Muscle of arm (tissue), 12 donors: ENCODE measurements around the gene TIAL1. TPM values are rescaled to one million over a fixed set of nuclear protein-coding genes. Genes with fewer than 3 reads are reported as not detected.
"Not testable (repeated sequence)": the region's sequence is repeated elsewhere in the genome, so short reads cannot be mapped to it uniquely, and the experiment has no call there.

Source experiments
- DNase-seq: peaks from one replicate; pipeline ENCODE4 v3.0.0-alpha.2; 2013
- polyA plus RNA-seq, 12 donors: library from polyadenylated mRNA; unstranded; fragments of 120-200 nt; gene quantifications; one replicate each; pipeline ENCODE4 v1.2.1, GENCODE V29; 2013; ENCODE audit not compliant: insufficient read length in 12 of 12

The TIAL1 gene
- polyA plus RNA-seq, 12 donors: 83.8 to 171 (median 125) TPM; not detected in 1

DNA sequence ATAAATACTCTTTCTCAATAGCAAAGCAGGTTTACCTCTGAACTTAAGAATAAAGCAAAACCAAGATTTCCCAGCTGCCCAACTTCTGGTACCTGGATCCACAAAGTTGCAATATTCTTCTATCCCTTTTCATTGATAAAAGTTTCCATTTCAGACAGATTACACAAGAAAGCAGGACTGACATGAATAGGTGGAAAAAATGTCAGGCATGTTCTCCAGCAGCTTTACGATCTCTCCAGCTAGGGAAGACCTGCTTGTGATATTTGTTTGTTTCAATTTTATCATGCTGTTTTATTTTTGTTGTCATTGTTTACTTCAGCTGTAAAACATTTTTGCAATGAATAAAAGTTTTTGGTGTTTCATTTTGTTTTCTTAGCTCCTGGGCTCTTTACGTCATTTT, 63.3 kb downstream of the TIAL1 start:
- no peak for DNase-seq

DNA sequence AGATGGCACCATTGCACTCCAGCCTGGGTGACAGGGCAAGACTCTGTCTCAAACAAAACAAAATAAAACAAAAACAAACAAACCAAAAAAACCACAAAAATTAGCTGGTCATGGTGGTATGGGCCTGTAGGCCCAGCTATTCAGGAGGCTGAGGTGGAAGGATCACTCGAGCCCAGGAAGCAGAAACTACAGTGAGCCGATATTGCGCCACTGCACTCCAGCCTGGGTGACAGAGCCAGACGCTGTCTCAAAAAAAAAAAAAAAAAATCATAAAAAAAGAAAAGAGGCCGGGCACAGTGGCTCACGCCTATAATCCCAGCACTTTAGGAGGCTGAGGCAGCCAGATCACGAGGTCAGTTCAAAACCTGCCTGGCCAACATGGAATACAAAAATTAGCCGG, 64.0 kb downstream of the TIAL1 start:
- DNase-seq: not testable (repeated sequence)

DNA sequence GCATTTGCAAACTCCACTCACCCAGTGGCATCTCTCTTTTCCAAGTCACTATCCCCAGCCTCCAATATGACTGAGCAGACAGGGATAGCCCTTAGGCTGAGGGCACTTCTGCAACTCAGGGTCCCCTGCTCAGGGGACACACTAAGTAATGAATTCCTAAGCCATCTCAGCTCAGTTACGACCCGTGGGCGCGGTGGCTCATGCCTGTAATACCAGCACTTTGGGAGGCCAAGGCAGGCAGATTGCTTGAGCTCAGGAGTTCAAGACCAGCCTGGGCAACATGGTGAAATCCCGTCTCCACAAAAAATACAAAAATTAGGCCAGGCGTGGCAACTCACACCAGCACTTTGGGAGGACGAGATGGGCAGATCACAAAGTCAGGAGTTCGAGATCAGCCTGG, 64.5 kb downstream of the TIAL1 start:
- not testable (repeated sequence) for DNase-seq

DNA sequence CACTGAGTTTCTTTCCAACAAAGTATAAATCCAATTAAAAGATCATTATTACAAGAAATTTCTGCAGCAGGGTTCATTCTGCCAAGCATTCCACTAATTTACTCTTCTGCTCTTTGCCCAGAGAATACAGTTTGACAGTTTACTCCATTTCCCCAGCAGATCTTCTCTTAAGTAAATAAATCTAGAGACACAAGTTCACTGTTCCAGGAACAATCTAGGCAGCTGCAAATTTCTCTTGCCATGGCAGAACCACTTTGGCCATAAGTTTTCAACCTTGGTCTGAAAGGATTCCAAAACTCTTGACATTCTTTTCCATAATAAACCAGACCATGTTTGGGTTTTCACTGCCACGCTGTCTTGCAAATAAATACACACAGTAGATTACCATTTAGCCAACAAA, 65.7 kb downstream of the TIAL1 start:
- no peak for DNase-seq

DNA sequence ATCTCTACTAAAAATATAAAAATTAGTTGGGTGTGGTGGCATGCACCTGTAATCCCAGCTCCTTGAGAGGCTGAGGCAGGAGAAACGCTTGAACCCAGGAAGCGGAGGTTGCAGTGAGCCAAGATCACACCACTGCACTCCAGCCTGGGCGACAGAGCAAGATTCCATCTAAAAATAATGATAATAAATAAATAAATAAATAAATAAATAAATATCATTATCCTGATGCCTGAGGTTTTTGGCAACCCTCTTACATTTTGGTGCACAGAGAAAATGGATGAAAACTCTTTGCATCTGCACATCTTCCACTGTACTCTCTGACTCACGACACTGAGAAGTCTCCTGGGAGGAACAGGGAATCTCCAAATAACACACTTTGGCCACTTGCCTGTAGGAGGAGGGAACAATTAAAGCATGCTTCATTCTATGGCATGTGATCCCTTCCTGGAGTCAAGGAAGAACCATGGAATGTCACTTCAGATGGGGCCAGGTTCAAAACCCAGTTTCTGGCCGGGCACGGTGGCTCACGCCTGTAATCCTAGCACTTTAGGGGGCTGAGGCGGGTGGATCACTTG, 68.0 kb downstream of the TIAL1 start:
- DNase-seq: not testable (repeated sequence)

DNA sequence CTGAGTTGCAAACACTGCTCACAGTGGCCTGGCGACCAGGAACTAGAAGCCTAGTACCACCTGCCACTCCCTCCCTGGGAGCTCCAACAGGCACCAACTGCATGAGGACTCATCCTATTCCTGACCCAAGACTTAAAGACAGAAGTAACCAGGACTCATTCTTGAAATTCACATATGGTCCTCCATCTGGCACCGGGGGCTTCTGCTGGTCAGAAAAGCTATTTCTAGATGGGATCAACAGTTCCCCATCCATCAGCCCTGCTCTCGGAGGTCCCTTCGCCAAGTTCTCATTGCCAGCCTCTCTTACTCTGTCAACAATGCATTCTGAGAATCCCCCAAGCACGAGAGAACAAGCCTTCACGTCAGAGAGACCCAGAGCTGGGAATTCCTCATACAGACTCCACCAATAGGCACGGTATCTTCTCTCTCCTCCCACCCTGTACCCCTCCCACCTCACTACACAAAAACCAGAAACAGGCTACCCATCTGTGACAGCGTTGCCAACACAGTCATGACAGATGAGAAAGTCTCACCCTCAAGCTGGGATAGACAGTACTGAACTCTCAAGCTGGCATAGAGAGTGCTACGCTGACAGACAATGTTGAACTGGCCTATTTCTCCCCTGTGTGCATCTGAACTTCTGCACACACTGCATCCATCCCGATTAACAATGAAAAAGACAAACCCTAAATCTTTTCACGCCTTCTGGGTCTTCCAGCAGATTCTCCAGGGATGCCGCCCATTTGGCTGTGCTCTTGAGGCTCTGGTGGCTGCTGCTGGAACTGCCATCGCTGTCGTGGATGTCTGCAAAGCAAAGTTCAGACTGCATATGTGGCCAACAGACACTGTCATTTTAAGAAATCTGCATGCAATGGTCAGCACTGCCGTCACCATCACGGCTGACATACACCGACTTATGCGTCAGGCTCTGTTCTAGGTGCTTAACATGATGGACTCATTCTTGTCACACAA, 69.9 kb downstream of the TIAL1 start:
- no peak for DNase-seq

DNA sequence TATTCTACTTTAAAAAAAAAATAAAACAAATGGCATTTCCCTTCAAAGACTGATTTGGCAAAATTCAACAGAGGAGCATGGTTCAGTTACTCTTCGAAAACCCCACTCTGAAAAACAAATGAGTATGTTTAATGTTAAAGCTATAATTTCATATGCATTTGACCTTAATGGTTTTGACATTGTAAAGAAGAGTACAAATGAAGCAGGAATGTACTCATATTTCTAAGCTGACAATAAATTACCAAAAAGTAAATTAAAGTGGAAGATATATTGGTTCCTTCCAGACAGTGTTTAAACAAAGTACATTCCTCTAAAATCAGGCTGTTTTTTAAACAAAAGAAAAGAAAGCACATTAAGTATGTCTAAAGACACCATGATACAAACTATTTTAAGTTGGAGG, 70.6 kb downstream of the TIAL1 start:
- DNase-seq: no peak

DNA sequence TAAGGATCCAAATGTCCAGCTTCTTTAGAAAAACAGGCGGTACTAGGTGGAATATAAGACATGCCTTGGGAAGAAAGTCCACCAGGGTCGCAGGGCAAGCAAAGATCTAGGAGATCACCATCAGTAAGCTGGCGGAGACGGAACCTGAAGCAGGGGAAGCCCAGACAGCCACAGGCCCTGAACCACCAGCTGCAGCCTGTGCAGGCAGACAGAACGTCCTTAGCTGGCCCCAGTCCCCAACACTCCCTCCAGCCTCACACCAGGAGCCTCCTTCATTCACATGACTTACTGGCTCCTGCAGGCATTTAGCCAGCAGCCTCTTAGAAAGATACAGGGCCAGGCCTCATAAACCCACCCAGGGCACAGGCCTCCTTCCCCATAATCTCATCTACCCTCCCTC, 71.6 kb downstream of the TIAL1 start:
- DNase-seq: no peak

DNA sequence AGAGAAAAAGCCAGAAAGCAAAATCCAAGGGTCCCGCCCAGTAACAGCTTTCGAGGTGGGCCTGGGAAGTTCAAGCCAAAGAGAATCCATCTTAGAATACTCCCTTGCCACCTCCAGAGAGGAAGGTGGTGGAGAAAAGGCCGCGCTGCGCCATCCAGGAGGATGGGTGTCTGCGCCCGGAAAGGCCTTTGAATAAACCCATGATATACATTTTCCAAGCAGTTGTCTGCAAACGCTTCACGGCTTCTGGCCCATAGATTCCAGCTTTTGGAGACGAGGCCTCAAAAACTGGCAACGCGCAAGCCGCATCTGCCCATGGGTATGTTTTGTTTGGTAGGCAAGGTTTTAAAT, 72.1 kb downstream of the TIAL1 start:
- no peak for DNase-seq

DNA sequence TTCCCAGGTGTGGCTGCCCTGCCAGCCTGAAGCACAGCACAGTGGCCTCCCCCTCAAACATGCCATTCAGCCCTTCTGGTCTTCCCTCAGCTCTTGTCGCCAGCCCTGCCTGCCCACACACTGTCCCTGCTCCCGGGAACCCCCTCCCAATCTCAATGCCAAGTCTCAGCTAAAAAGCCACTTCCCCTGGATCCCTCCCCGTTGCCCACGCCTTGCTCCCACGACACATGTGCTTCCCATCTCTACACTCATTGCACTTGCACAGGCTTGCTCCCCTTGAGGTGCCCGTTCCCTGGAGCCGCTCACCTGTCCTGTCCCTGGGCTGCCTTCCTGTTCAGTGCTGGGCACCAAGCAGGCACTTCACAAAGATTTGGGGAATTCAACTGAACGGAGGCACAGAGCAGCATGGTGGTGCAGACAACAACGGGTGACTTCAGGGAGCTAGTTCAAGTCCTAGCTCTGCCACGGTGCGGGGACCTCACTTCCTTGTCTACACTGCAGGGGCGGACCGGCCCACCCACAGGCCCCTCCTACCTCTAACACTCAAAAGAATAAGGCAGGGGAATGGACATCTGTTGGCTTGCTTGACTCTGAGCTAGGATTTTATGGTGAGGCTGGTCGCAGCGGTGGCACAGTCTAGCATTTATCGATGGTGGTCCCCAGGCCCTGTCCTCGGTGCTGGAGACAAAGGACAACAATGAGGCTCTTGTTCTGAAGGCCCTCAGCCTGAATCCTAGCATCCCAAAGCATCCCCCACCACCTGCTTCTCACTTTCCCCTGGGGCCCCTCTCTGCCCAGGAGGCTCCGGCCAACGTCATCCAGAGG, 72.7 kb downstream of the TIAL1 start:
- DNase-seq: no peak

Other genes starting within 250 kb of the TIAL1 start
- 10 to 100 TPM in 11 of 12 donors, not detected in 1; 30.9 to 69.0 (median 42.8) TPM for gene RGS10, start 54.2 kb downstream of the TIAL1 start, polyA plus RNA-seq
- 10 to 100 TPM in 11 of 12 donors, not detected in 1; 21.8 to 50.1 (median 38.6) TPM for gene BAG3, start 54.4 kb upstream of the TIAL1 start, polyA plus RNA-seq
- 10 to 100 TPM in 11 of 12 donors, not detected in 1; 15.7 to 28.5 (median 20.8) TPM for gene INPP5F, start 129.1 kb upstream of the TIAL1 start, polyA plus RNA-seq